HL-60 (cell line): ENCODE measurements around the gene TEKT3.

Experiments used
- DNase-seq, 2 experiments: peaks; one replicate each; pipeline ENCODE4 v3.0.0-alpha.2; 2010 to 2020; ENCODE audit warnings: low read depth in 1 of 2, low spot score in 1 of 2
- H3K27ac ChIP-seq: fragments of 250-450 bp; sonication (Bioruptor Pico); replicated peaks from 2 replicates; pipeline ENCODE4 v1.5.1; 2020; ENCODE audit warnings: mild to moderate bottlenecking, moderate library complexity
- H3K27me3 ChIP-seq: fragments of 250-450 bp; sonication (Bioruptor Pico); 2 replicates; pipeline ENCODE4 v1.5.1; 2021; ENCODE audit warnings: mild to moderate bottlenecking, moderate library complexity; ENCODE audit not compliant: insufficient read depth, poor library complexity, severe bottlenecking
- H3K4me3 ChIP-seq: replicated peaks from 2 replicates; pipeline ENCODE4 v1.5.1; 2011; ENCODE audit warnings: mild to moderate bottlenecking, control low read depth, low read length; ENCODE audit not compliant: insufficient read depth
- CTCF ChIP-seq: IDR thresholded peaks from one replicate; pipeline ENCODE4 v1.5.1; 2011; ENCODE audit warnings: low read length, control low read depth, inconsistent platforms; ENCODE audit not compliant: insufficient read depth
- GABPA ChIP-seq: IDR thresholded peaks from 2 replicates; pipeline ENCODE4 v1.6.1; 2012; ENCODE audit warnings: low read depth
- POLR2AphosphoS5 ChIP-seq: IDR thresholded peaks from 2 replicates; pipeline ENCODE4 v1.6.1; 2012; ENCODE audit warnings: low read depth
- REST ChIP-seq: IDR thresholded peaks from 2 replicates; pipeline ENCODE4 v1.6.1; 2012; ENCODE audit warnings: low read depth; ENCODE audit not compliant: insufficient replicate concordance
- SPI1 ChIP-seq: IDR thresholded peaks from 2 replicates; pipeline ENCODE4 v1.6.1; 2012; ENCODE audit warnings: low read depth, mild to moderate bottlenecking, borderline replicate concordance

Gene TEKT3

GRCh38 chr17:15350777-15351477 is 9.5 kb upstream of the TEKT3 start:
- H3K4me3 ChIP-seq, result no peak overlapping the region
- TF ChIP-seq SPI1 (no peak), POLR2AphosphoS5 (no peak)

GRCh38 chr17:15349119-15349518 is 7.7 kb upstream of the TEKT3 start:
- Histone ChIP-seq H3K27me3 (no peaks in the 10 kb centered on the region), H3K4me3 (no peak overlapping the region), H3K27ac (no peak overlapping the region)
- no peak for DNase-seq
- TF ChIP-seq GABPA (no peak), CTCF (no peak), REST (no peak), SPI1 (no peak), POLR2AphosphoS5 (no peak)

More at GRCh38 chr17:15350777-15351477, 9.5 kb upstream of the TEKT3 start:
- Histone ChIP-seq H3K27me3 (no peaks in the 10 kb centered on the region), H3K27ac (no peak overlapping the region)
- no peak for DNase-seq

DNA sequence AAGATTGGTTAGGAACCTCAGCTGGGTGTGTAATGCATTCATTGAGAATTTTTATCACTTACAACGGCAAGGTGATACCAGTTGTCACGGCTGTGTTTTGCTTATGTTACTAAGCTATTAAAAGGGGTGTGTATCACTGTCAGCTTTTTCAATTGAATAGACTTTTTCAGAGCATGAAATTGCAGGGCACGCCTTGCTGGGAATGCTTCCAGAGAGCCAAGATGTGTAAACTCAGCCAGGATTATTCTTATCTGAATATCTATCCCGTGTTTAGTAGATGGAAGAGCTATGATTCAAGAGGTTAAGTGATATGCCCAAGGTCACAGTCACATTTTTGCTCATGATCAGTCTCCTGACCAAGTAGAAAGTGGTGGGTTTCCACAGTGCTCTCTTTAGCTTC is 6.6 kb upstream of the TEKT3 start:
- Histone ChIP-seq H3K4me3 (no peak overlapping the region), H3K27ac (no peak overlapping the region), H3K27me3 (no peaks in the 10 kb centered on the region)
- TF ChIP-seq SPI1 (no peak), CTCF (no peak), REST (no peak), POLR2AphosphoS5 (no peak), GABPA (no peak)
- no peak for DNase-seq

DNA sequence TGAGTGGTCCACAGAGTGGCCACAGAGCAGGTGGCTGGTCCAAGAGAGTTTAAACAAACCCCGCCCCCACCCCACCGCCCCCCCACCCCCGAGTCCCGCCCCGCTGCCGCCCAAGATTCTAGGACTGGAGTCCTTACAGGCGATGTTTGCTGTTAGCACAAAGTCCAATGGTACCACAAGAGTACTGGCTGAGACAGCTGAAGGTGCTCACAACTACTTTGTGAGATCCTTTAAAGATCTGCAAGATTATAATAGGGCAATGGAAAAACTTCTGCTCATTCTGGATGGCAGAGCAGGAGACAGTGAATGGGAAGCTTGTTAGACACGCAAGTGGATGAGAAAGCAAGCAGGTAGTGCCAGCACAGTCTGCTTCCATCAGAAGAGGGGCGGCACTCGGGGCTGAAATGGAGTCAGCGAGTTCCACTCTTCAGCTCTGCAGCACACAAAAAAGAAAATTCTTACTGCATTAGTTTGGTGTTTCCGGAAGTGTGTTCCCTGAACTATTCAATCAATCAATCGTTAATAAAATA is 4.7 kb upstream of the TEKT3 start:
- TF ChIP-seq POLR2AphosphoS5 (no peak), REST (no peak), SPI1 (no peak), CTCF (no peak), GABPA (no peak)
- peaks cover 1% of the 10 kb centered on the region for H3K27me3 ChIP-seq
- no peak overlapping the region for H3K4me3 ChIP-seq
- no peak for DNase-seq
- no peak overlapping the region for H3K27ac ChIP-seq
